Measurements from ENCODE around the gene BTN1A1.

BTN1A1 gene, protein sequence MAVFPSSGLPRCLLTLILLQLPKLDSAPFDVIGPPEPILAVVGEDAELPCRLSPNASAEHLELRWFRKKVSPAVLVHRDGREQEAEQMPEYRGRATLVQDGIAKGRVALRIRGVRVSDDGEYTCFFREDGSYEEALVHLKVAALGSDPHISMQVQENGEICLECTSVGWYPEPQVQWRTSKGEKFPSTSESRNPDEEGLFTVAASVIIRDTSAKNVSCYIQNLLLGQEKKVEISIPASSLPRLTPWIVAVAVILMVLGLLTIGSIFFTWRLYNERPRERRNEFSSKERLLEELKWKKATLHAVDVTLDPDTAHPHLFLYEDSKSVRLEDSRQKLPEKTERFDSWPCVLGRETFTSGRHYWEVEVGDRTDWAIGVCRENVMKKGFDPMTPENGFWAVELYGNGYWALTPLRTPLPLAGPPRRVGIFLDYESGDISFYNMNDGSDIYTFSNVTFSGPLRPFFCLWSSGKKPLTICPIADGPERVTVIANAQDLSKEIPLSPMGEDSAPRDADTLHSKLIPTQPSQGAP

GRCh38 chr6:26500102-26500501, at the start of gene BTN1A1:
BTN1A1 (plus strand) TSS chr6:26500303; CDS start chr6:26501287, 984 bp downstream.
- H3K27me3 ChIP-seq: peaks cover 66% of the 10 kb centered on the region
- TF ChIP-seq, protein P1, sequence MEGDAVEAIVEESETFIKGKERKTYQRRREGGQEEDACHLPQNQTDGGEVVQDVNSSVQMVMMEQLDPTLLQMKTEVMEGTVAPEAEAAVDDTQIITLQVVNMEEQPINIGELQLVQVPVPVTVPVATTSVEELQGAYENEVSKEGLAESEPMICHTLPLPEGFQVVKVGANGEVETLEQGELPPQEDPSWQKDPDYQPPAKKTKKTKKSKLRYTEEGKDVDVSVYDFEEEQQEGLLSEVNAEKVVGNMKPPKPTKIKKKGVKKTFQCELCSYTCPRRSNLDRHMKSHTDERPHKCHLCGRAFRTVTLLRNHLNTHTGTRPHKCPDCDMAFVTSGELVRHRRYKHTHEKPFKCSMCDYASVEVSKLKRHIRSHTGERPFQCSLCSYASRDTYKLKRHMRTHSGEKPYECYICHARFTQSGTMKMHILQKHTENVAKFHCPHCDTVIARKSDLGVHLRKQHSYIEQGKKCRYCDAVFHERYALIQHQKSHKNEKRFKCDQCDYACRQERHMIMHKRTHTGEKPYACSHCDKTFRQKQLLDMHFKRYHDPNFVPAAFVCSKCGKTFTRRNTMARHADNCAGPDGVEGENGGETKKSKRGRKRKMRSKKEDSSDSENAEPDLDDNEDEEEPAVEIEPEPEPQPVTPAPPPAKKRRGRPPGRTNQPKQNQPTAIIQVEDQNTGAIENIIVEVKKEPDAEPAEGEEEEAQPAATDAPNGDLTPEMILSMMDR (IDR thresholded peaks at IDR 0.05): no peak
- H3K9me3 ChIP-seq: no peaks in the 10 kb centered on the region
- peaks cover 8 to 10% of the 10 kb centered on the region in 2 experiments for H3K4me1 ChIP-seq (ENCODE audit: control insufficient read depth in 1 of 2, insufficient read depth in 1 of 2, low read depth in 1 of 2, low read length in 1 of 2)
- no peaks in the 10 kb centered on the region for H3K36me3 ChIP-seq
- H3K27ac ChIP-seq: no peak within 1 kb of the TSS
- H3K4me3 ChIP-seq (ENCODE audit: low read depth in 1 of 2, low read length in 1 of 2): no peak within 1 kb of the TSS

DNA sequence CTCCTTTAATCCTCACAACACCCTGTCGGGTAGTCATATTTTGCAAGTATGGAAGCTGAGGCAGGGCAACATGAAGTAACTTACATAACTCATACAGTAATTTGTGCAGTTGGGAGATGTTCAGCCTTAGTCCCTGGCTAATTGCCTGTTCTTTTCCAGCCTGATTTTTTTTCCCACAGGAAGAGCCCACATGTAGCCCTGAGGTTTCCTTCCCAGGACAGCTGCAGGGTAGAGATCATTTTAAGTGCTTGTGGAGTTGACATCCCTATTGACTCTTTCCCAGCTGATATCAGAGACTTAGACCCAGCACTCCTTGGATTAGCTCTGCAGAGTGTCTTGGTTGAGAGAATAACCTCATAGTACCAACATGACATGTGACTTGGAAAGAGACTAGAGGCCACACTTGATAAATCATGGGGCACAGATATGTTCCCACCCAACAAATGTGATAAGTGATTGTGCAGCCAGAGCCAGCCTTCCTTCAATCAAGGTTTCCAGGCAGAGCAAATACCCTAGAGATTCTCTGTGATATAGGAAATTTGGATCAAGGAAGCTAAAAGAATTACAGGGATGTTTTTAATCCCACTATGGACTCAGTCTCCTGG, 47.4 kb upstream of the BTN1A1 start:
- TF ChIP-seq, protein P1 (IDR thresholded peaks at IDR 0.05): no peak
- H3K27ac ChIP-seq: no peak overlapping the region

DNA sequence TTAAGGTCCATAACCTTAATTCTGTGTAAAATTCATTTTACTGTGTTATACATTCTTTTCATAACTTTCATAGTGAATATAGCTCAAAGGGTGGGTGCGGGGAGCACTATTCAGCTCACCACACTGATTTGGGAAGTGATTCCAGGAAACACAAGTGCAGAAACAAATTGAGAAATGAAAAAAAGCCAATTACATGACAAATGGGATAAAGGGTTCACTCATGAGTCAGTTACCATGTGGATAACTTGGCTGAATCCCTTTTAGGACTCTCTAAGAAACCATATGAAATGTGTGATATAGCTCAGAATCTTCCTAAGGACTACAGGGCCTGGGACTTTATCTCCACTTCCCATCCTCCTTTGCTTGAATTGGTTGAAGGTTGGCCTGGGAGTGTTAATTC, 45.5 kb upstream of the BTN1A1 start:
- H3K4me1 ChIP-seq (ENCODE audit: control insufficient read depth in 1 of 2, insufficient read depth in 1 of 2, low read depth in 1 of 2, low read length in 1 of 2): peaks cover 15 to 18% of the 10 kb centered on the region in 2 experiments
- no peaks in the 10 kb centered on the region for H3K27me3 ChIP-seq
- TF ChIP-seq, protein P1 (IDR thresholded peaks at IDR 0.05): no peak
- no peak overlapping the region for H3K27ac ChIP-seq
- H3K4me3 ChIP-seq (ENCODE audit: low read depth in 1 of 2, low read length in 1 of 2): no peak overlapping the region
- no peaks in the 10 kb centered on the region for H3K9me3 ChIP-seq
- peaks cover 8% of the 10 kb centered on the region for H3K36me3 ChIP-seq

More for the DNA sequence above, 47.4 kb upstream of the BTN1A1 start:
- no peaks in the 10 kb centered on the region for H3K27me3 ChIP-seq
- peaks cover 6% of the 10 kb centered on the region in 2 experiments for H3K4me1 ChIP-seq (ENCODE audit: control insufficient read depth in 1 of 2, insufficient read depth in 1 of 2, low read depth in 1 of 2, low read length in 1 of 2)
- no peak overlapping the region for H3K4me3 ChIP-seq (ENCODE audit: low read depth in 1 of 2, low read length in 1 of 2)
- H3K36me3 ChIP-seq: no peaks in the 10 kb centered on the region
- H3K9me3 ChIP-seq: no peaks in the 10 kb centered on the region

GRCh38 chr6:26455357-26455970, 44.6 kb upstream of the BTN1A1 start:
- Histone ChIP-seq H3K4me1 (ENCODE audit: control insufficient read depth in 1 of 2, insufficient read depth in 1 of 2, low read depth in 1 of 2, low read length in 1 of 2) (peaks cover 23 to 26% of the 10 kb centered on the region in 2 experiments), H3K27ac (no peak overlapping the region), H3K9me3 (no peaks in the 10 kb centered on the region), H3K27me3 (no peaks in the 10 kb centered on the region), H3K4me3 (ENCODE audit: low read depth in 1 of 2, low read length in 1 of 2) (no peak overlapping the region), H3K36me3 (peaks cover 16% of the 10 kb centered on the region)
- TF ChIP-seq, protein P1 (IDR thresholded peaks at IDR 0.05): no peak

DNA sequence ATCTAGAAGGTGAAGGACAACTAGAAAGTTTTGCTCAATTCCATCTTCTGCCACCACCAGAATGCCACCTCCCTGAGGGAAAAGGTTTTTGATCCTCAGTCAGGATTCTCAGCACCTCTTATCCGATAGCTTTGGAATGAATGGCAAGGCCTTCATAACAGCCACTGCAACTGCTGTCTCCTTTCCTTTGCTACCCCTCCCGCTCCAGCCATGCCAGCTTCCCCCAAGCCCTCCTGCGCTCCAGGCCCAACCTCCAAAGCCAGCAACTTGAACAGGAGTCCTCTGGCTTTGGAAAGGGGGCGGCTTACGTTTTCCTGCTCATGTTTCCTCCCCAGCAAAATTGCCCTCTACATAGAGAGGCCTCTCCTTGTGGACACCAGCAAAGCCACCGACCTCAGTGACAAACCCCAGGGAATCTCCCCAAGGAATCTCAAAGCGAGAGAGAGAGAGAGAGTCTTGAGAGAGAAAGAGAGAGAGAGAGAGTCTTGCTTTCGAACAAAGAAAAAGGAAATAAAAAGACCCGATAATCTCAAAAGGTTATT, 42.8 kb upstream of the BTN1A1 start:
- TF ChIP-seq, protein P1 (IDR thresholded peaks at IDR 0.05): no peak
- Histone ChIP-seq H3K4me3 (ENCODE audit: low read depth in 1 of 2, low read length in 1 of 2) (peak overlapping the region; percentile 91 to 95), H3K4me1 (ENCODE audit: control insufficient read depth in 1 of 2, insufficient read depth in 1 of 2, low read depth in 1 of 2, low read length in 1 of 2) (peaks cover 34 to 35% of the 10 kb centered on the region in 2 experiments), H3K27me3 (no peaks in the 10 kb centered on the region), H3K36me3 (peaks cover 33% of the 10 kb centered on the region), H3K27ac (peak overlapping the region; percentile 95), H3K9me3 (no peaks in the 10 kb centered on the region)

Measured in neutrophil (primary cell).